ENCODE measurements around the gene CADPS.

Gene CADPS

DNA sequence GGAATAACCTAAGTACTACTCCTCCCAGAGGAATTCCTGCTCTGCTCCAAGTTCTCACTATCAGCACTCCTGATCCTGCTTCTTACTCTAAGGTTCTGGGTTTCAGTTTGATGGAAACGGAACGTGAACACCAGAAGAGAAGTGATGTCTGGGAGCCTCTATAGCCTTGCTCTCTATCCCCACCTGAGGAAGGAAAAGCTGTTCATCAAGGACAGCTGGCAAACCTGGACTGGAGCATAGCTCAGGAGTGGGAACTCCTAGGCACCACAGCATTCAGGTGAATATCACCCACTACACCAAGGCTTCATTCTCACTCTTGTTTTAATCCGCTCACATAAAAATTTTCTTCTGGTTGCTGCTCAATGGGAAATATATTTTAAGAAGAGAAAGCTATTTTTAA lies 13.0 kb upstream of the CADPS start:
- TF ChIP-seq, protein P1, sequence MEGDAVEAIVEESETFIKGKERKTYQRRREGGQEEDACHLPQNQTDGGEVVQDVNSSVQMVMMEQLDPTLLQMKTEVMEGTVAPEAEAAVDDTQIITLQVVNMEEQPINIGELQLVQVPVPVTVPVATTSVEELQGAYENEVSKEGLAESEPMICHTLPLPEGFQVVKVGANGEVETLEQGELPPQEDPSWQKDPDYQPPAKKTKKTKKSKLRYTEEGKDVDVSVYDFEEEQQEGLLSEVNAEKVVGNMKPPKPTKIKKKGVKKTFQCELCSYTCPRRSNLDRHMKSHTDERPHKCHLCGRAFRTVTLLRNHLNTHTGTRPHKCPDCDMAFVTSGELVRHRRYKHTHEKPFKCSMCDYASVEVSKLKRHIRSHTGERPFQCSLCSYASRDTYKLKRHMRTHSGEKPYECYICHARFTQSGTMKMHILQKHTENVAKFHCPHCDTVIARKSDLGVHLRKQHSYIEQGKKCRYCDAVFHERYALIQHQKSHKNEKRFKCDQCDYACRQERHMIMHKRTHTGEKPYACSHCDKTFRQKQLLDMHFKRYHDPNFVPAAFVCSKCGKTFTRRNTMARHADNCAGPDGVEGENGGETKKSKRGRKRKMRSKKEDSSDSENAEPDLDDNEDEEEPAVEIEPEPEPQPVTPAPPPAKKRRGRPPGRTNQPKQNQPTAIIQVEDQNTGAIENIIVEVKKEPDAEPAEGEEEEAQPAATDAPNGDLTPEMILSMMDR (IDR thresholded peaks at IDR 0.05), result no peak

DNA sequence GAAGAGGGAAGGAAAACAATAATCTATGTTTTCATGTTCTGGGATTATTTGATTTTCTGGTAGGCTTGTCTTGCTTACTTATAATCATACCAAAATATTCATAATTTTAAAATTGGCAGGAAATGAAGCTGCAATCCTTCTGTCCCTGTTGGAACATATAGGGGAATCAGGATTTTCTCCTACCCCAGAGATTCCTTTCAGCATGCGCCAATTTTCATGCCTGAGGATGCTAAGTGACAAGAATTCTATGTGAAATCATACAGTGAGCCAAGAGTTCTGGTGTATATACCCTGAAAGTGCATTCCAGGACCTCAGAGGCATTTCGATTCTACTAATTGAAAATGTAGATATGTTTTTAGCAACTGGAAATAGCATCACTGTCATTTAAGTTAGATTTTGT lies 9.9 kb upstream of the CADPS start:
- TF ChIP-seq, protein P1 (IDR thresholded peaks at IDR 0.05), result no peak

DNA sequence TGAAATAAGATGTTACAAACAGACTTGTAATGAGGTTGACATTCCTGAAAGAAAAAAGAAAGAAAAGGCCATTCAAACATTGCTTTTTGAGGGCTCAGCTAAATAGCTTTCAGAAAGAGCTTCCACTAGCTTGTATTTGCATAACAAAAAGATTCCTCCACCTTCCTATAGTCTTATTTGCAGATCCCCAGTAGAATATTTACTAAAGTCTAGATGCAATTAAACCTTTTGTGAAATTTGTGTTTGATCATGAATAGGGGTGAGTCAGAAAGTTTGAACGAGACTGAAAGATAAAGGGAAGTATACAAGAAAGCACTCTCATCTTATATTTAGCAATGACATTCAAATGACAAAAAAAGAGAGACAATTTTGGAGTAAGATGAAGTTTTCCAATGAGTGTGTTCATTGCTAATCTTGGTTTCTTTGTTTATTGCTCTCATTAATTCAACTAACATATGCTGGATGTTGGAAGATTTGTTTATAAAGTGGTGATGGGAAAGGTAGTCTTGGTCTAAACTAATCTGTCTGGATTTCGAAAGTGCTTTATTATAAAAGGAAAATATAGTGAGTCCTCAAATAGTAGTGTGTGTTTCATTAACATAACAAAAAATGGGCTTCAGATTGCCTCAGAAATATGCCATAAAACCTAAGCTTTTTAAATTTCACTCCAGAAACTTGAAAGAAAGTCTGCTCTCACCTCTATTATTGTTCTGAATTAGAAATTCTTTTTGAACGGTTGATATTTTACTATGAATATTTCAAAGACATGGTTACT lies 9.1 kb upstream of the CADPS start:
- TF ChIP-seq, protein P1 (IDR thresholded peaks at IDR 0.05), result no peak

DNA sequence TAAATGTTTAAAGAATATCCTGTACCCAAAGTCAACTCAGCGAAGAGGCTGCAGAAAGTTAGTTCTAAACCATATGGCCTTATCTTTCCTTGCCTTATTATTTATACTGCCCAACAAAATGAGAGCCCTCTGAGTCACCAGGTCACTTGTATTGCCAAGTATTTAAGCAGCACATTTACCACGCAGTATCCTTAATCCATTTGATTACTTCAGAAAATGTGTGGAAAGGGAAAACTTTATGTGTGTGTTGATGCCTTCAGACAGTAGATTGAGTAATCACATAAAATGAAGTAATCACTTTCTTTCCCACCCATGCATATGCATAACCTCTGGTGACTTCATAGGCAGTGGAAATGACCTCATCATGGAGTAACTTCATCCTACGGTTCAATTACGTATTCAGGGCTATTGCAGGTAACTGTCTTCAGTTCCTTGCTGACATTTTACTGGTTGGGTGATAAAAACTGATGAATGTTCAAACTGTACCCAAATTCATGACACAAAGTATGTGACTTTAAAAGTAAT lies 7.5 kb upstream of the CADPS start:
- TF ChIP-seq, protein P1 (IDR thresholded peaks at IDR 0.05), result no peak

DNA sequence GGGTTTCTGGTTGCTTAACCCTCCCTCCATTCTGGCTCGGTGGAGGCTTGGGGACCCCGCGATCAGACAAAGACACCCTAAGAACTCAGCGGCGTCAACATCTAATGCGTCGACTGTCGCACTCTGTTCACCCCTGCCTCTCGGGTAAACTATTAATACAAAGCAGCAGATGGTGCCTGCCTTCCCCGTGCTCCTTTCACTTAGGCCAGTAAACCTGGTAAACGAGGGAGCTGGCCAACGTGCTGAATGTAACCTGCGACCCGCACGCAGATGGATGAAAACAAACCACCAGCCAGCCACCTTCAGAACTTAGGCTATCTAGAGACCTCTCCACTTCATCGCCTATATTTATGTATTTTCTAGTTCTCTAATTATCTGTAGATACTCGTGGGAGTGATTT lies 848 bp upstream of the CADPS start:
- TF ChIP-seq, protein P1 (IDR thresholded peaks at IDR 0.05), result no peak

DNA sequence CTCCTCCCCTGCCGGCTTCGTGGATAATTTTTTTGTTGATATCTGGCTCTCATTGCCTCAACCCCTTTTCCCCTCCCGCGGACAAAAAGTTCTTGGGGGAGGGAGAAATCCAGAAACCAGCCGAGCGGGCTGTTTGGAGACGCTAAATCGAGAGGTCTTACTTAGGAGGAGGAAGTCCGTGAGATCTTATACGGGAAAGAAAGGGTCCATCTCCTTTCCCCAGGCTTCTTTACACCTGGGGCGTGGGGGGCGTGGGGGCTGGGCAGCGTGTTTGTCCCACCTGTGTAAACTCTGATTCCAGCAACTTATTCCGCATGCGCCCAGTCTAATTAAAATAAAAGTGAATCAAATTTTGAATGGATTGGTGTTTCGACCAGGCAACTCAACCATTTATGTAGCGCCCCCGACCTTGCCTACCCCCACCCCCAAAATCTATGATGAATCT lies 364 bp upstream of the CADPS start:
- TF ChIP-seq, protein P1 (IDR thresholded peaks at IDR 0.05), result no peak

DNA sequence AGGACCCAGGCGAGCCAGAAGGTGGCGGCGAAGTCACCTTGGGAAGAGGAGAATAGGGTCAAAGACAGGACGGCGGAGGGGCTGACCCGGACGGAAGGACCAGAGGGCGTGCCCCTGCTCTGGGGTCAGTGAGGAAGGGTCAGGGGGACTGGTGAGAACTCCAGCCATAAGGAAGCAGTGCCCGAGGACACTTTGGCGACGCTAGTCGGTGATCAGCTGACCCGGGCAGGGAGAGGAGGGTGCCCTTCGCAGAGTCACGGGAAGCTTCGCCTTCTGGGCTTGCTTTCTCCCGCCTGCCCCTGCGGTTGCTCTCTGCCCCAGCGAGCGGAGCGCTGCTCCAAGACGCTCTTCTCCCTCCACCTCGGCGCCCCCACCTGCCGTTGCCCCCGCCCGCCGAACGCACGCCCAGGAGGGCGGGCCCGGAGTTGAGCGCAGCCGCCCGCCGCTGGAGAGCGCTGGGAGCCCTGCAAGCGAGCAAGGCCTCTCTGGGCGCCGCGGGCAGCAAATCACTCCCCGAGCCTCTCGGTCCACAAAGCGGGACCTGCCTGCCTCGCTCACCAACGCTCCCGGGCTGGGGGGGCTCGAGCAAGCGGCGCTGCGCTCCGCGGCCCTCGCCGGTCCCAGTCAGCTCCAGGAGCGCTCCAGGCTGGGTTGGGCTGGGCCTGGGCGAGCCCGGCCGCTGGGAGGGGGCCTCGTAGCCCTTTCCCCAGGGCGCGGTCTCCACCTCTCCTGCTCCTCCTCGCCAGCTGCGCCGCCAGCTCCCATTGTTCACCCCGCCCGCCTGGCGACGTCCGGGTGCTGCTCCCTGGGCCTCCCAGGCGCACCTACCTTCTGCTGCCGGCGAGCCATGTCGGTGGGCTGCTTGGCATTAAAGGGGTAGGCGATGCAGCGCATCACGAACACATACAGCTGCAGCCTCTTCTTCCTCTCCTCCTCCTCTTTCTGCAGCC lies 1.2 kb downstream of the CADPS start:
- TF ChIP-seq, protein P1 (IDR thresholded peaks at IDR 0.05), result no peak
